ENCODE measurements around the gene FGD2.
A peak's percentile ranks its signal among the peaks of the same experiment; 100 is the strongest.
"Not testable (repeated sequence)": the region's sequence is repeated elsewhere in the genome, so short reads cannot be mapped to it uniquely, and the experiment has no call there.

Gene FGD2

DNA sequence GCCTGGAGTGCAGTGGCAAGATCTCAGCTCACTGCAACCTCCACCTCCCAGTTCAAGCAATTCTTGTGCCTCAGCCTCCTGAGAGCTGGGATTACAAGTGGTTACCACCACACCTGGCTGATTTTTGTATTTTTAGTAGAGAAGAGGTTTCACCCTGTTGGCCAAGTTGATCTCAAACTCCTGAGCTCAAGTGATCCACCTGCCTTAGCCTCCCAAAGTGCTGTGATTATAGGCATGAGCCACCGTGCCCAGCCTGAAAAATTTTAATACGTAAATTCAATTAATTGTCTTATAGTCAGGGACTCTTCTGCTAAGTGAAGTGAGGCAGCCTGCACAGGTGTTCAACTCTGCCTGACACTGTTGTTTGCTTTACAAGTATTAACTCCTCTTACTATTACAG is 15.1 kb upstream of the FGD2 start:
- not testable (repeated sequence) for DNase-seq

DNA sequence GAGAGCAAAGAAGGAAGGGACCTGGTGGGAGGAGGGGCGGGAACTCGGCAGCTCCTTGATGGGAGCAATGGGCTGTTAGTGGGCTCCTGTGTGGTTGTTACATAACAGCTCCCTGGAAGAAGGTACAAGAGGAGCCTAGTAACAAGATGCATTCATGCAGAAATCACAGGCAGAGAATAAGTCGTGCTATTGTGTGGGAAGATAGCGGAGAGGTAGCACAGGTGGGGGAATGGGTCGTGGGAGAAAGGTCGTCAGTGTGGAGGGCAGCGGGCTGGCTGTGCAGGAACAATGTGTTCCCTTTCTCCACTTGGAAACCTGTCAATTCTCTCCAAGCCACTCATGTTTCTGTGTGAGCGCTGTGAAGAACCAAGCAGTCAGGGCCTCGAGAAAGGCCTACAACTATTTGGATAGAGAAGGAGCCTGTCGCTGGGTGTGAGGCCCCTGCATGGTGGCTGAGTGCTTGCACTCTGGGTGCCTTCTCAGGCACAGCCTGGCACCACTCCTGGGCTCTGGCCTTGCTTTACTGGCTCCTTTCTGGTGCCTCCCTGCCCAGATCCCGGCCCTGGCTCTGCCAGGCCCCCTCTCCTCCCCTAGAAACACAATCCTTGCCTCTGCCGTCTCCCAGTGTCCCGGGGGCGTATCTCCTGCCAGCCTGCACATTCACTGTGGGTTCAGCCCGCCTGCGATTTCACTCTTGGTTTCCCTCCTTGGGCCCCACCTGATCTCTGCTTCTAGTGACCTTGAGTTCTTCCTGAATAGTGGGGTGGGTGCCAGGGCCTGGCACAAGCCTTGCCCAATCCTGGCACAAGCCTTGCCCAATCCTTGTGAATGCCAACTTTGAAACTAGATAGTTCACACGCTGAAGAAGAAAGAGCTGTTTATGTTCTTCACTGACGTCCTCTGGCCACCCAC is 7.4 kb upstream of the FGD2 start:
- no peak for DNase-seq

GRCh38 chr6:36998723-36999038 is 6.8 kb upstream of the FGD2 start:
- no peak for DNase-seq

DNA sequence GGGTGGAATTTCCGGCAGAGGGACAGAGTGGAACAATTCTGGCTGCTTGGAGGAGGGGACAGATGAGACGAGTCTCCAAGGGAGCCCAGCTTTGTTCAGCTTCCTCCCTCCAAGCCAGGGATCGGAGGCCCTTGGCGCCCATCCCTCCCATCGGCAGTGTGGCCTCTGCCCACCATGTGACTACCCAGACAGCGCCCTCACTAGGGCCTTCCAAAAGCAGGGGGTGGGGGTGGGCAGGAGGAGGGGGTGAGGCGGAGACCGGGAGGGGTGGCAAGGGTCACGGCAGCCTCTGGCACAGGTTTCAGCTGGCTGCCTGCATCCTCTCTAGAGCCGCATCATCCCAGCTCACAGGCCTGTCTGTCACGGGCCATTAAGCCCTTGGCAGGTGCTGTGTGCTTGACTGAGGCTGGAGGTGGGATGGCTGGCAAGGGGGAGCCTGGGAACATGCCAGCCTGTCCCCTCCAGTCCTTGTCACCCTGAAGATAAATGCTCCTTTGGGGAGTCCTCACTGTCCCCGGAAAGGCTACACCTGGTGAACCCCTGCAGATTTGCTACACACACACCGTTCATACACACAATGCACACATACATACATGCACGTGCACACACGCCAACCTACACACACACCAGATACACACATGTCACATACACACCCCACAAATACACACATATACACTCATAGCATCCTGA is 6.2 kb upstream of the FGD2 start:
- no peak for DNase-seq

DNA sequence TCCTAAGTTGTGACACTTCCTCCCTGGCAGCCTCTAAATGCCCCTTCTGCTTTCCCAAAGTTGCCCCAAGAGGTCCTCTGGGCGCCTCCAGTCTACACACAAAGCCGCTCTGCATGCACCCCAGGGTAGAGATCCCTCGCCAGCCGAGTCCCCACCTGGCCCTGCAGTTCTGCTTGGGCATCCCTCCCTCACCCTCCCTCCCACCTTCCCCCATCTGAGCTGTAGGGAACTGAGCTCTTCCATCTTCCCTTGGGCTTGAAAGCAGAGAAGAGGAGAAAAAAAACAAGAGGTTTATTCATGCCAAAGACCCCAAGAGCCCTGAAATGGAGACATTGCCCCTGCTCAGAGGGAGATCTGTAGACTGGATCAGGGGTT is 5.7 kb upstream of the FGD2 start:
- no peak for DNase-seq

- DNase-seq = no peak
Measured at GRCh38 chr6:37004044-37004980, 1.1 kb upstream of the FGD2 start.

DNA sequence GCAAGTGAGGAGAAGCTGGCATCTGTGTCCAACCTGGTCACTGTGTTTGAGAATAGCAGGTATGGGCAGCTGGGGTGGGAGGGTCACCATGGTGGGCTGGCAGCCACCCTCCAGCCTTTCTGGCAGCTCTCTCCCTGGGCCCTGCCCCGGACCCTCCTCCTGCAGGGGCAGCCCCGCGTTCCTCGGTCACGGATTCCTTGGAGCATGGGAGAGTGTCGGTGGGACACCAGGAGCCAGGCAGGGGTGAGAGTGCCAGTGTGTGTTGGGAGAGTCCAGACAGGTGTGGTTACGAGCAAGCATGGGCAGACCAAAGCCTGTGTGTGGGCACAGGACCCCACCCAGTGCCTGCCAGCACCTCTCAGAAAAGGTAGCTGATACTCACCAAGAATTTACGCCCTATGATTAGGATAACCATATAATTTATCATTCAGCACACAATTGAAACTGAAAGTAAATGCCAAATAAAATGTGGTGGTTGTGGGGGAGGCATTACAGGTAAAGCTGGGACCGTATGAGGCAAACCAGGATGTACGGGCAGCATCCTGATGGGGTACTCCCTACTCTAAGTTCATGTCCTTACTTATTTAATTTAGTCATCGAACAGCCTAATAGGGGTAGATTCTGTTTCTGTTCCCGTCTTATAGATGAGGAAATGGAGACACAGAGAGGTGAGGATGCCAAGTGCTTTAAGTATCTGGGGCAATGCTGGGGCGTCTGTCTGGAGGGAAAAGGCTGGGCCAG is 542 bp downstream of the FGD2 start:
- peak in 1 of 2 donors; percentile 37 for DNase-seq

DNA sequence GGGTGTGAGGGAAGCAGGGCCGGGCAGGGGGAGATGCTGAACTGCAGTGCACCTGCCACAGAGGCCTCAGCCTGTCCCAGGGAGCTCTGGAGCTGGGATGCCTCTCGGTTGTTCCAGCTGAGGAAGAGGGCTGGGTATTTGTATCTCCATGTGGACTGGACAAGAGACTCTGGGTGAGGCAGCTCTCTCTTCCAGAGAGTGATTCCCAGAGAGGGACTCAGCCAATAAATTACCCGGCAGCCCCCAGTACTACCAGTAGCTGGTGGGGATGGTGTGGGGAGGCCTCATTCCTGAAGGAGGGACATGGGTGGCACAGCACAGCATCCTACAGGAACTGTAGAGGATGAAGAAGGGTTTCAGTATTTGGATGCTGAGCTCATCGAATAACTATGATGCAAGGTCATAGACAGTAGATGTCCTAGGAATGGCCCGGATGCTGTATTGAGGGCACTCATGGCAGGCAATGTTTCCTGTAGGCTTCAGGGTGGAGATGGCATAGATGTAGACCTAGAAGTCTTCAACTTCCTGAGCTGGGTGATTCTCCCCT is 1.4 kb downstream of the FGD2 start:
- DNase-seq = peak; percentile 44 to 48

DNA sequence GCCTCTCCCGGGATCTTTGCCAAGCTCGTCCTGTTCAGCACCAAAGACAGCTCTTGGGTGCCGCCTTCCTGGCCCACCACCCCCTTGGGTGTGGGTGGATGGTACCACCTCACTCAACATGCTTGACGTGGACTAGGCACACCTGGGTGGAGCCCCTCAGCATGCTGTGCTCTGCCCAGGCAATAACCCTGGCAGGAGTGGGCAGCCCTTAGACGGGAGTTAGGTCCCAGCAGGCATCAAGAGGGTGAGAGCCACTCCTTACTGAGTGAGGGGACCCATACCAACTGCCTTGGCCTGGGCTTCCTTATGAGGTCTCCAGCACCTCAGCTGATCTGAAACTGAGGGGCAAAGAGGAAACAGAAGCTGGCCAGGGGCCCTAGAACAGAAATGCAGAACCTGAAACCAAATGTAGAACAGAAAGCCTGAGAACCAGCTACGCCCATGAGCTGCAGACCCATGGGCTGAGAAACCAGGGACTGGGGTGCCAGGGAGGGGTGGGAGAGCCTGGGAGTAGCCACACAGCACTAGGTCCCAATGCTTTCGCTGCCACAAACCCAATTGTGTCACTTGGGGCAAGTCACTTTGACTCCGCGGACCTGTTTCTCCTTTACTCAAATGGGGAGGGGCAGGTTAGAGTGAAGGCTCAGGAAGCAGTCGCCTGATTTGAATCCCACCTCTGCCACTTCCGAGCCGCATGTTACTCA is 2.0 kb downstream of the FGD2 start:
- peak; percentile 76 to 79 for DNase-seq

- peak; percentile 58 to 63 for DNase-seq
Measured at GRCh38 chr6:37008484-37009465, 3.3 kb downstream of the FGD2 start.

DNA sequence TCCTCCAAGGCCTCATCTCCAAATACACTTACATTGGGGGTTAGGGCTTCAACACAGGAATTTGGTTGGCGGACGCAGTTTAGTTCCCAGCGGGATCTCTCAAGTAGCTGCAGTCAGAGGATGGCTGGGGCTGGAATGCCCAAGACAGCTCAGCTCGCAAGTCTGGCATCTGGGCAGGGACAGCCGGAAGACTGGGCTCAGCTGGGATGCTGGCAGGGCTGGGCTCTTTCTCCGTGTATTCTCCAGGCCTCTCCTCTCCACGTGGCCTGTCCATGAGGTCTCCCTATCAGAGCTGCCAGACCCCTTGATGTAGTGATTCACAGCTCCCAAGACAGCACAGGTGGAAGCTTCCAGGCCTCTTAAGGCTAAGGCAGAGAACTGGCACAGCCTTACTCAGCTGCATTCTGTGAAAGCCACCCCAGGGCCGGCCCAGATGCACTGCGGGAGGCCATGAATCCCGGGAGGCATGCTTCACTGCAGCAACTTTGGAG is 5.0 kb downstream of the FGD2 start:
- no peak for DNase-seq

DNA sequence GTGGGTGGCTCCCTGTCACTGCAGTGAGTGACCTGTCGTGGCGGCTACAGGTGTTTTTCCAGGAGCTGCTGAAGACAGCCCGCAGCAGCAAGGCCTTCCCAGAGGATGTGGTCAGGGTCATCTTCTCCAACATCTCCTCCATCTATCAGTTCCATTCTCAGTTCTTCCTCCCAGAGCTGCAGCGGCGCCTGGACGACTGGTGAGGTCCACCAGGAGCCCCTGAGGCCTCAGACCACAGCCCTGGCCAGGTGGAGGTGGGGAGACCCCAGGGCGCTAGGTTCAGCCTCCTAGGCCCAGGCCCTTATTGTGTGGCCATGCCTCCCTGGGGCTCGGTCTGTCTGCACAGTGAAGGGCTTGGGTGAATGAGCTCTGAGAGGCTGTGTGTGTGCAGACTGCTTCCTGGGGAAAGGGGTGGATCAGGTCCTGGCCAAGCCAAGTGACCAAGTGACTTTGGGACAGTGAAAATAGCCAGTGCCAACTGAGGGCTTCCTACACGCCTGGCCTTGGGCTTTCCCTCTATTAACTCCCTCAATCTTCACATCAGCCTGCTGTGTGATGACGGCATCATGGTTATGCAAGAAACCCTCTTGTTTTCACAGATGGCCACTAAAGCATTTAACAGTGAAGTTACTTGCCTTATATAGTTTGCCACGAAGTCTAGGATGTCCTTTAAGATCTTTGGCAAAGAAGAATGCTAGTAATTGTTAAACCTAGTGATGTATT is 6.4 kb downstream of the FGD2 start:
- DNase-seq = peak; percentile 50 to 72

- no peak for DNase-seq
Measured at GRCh38 chr6:37013516-37014491, 8.3 kb downstream of the FGD2 start.

DNA sequence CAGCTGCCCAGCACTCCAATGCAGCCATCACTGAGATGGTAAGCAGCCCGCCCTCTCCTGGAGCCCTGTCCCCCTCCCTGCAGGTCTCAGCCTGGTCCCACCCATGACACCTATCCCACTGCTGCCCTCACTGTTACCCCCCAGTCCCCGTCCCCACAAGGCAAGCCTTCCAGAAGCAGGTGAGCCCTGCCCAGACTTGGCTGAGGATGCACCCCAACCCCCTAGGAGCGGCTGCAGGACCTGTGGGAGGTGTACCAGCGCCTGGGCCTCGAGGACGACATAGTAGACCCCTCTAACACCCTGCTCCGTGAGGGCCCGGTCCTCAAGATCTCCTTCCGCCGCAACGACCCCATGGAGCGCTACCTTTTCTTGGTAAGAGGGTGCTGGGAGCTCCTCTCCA is 9.2 kb downstream of the FGD2 start:
- DNase-seq = no peak

DNA sequence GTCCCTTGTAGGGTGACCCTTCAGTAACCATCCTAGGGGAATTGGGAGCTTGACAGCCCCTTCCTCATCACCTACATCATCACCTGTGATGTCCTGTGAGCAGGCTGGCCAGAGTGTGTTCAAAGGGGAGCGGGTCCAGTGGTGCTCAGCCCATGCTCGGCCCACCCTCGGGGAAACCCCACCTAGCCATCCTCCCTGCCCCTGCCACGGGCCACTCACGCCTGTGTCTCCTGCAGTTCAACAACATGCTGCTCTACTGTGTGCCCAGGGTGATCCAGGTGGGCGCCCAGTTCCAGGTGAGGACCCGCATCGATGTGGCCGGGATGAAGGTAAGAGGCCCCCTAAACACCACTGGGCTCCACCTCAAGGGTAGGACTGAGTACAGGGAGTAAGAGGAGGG is 10.1 kb downstream of the FGD2 start:
- no peak for DNase-seq

DNA sequence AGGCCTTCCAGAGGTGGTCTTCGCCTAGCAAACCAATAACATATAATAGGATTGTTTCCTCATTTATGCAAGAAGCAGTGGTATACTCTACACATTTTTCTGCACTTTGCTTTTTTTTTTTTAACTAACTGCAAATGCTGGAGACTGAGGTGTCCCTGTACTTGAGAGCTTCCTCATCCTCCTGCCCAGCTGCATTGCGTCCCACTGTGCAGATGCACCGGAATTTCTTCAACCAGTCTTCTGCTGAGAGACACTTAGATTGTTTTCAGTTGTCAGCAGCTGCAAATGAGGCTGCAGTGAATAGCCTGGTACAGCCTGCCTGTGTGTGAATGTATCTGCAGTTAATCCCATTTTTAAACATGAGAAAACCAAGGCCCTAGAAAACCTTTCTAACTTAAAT is 11.5 kb downstream of the FGD2 start:
- DNase-seq = no peak

DNA sequence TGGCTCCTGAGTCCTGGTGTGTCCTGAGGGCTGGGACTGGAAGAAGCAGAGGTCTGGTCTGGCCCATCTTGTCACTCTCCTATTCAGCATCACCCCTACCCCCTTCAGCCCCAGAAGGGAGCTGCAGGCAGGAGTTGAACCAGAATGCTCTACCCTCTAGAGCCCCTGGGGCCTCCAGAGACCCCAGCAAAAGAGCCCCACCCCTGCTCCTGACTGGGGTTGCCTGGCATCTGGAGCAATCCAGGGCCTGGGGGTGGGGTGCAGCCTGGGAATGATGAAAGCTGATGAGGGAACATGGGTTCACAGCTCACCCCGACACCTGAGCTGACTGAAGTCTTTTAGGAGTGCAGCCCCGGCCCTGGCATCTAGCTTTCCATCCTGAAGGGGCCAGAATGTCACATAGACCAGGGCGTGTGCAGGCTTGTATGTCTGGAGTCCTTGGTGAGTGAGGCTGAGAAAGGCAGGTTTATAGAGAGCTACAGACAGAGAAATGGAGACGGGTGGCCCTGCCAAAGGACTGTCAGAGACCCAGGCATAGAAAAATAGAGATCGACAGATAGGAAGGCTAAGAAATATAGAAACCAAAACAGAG is 12.2 kb downstream of the FGD2 start:
- DNase-seq = no peak
